ENCODE measurements around the gene BMPR2. TPM values are rescaled to one million over a fixed set of nuclear protein-coding genes. Genes with fewer than 3 reads are reported as not detected.
A peak's percentile ranks its signal among the peaks of the same experiment; 100 is the strongest.

BMPR2 gene
- polyA plus RNA-seq, 3 donors: 4.1 to 6.4 (median 4.8) TPM

DNA sequence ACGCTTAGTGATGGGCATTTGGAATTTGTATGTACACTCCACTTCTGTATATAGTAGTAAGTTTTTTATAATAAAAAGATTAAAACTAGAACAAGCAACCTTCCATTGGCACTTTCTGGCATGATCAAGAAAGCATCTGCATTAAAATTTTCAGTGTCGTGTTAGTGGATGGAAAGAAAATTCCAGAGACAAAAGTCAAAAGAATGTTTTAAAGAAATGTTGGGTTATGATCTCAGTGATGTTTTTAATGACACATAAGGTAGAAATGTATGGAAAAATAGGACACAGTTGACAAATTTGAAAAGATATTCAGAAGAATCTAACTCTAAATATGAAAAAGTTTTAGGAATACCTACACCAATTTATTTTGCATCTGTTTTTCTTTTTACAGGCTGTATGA is 132.6 kb downstream of the BMPR2 start:
- Histone ChIP-seq H3K9ac (ENCODE audit: insufficient read depth, low read length, poor library complexity, severe bottlenecking) (no peak overlapping the region), H3K79me2 (ENCODE audit: insufficient read depth, low read length) (no peaks in the 10 kb centered on the region), H4K20me1 (ENCODE audit: insufficient read depth, low read length) (no peaks in the 10 kb centered on the region), H3K9me3 (replicated peaks in 1 of 2; ENCODE audit: control insufficient read depth in 1 of 2, insufficient read depth in 1 of 2, low read length in 2 of 2) (no peaks in the 10 kb centered on the region), H3K27me3 (ENCODE audit: control insufficient read depth in 2 of 2, insufficient read depth in 2 of 2, low read length in 2 of 2) (no peaks in the 10 kb centered on the region), H3K4me2 (replicated peaks; ENCODE audit: extremely low read depth, low read length, poor library complexity, severe bottlenecking) (no peak overlapping the region), H3K4me1 (ENCODE audit: control insufficient read depth in 1 of 2, insufficient read depth in 2 of 2, low read length in 2 of 2) (no peaks in the 10 kb centered on the region), H3K4me3 (replicated peaks in 1 of 3; ENCODE audit: low read depth in 2 of 3, low read length in 3 of 3) (no peak overlapping the region), H2AFZ (ENCODE audit: insufficient read depth, low read depth, low read length, poor library complexity, severe bottlenecking) (no peak overlapping the region), H3K27ac (ENCODE audit: low read depth in 1 of 2, low read length in 2 of 2) (no peak overlapping the region), H3K36me3 (replicated peaks in 1 of 2; ENCODE audit: control insufficient read depth in 1 of 2, insufficient read depth in 2 of 2, low read length in 2 of 2) (no peaks in the 10 kb centered on the region)
- Mint-ChIP-seq H3K36me3 (peaks cover 4 to 9% of the 10 kb centered on the region in 2 donors), H3K27me3 (ENCODE audit: low read depth in 3 of 3) (peaks cover 0 to 2% (median 0%) of the 10 kb centered on the region in 3 donors), H3K9me3 (peaks cover 0 to 6% (median 3%) of the 10 kb centered on the region in 7 donors), H3K4me1 (peaks cover 2% of the 10 kb centered on the region), H3K4me3 (no peak overlapping the region), H3K27ac (no peak overlapping the region)
- intact Hi-C loops (cut with micrococcal nuclease): no loop called here
- TF ChIP-seq, protein P1, sequence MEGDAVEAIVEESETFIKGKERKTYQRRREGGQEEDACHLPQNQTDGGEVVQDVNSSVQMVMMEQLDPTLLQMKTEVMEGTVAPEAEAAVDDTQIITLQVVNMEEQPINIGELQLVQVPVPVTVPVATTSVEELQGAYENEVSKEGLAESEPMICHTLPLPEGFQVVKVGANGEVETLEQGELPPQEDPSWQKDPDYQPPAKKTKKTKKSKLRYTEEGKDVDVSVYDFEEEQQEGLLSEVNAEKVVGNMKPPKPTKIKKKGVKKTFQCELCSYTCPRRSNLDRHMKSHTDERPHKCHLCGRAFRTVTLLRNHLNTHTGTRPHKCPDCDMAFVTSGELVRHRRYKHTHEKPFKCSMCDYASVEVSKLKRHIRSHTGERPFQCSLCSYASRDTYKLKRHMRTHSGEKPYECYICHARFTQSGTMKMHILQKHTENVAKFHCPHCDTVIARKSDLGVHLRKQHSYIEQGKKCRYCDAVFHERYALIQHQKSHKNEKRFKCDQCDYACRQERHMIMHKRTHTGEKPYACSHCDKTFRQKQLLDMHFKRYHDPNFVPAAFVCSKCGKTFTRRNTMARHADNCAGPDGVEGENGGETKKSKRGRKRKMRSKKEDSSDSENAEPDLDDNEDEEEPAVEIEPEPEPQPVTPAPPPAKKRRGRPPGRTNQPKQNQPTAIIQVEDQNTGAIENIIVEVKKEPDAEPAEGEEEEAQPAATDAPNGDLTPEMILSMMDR (IDR thresholded peaks at IDR 0.05): no peak
- no CpG with 5 or more reads among the region's 2 CpGs for WGBS (ENCODE audit: insufficient coverage)
- DNase-seq: no peak

DNA sequence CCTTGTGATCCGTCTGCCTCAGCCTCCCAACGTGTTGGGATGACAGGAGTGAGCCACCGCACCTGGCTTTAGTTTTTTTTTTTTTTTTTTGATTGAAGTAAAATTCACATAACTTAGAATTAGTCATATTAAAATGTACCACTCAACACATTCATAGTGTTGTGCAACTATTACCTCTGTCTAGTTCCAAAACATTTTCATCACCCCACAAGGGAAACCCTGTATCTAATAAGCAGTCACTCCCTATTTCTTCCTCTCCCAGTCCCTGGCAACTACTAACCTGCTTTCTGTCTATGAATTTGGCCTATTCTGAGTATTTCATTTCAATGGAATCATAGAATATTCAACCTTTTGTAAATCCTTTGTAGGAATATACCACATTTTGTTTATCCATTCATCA is 134.8 kb downstream of the BMPR2 start:
- intact Hi-C loops (cut with micrococcal nuclease): no loop called here
- no peak overlapping the region for H3K4me2 ChIP-seq (replicated peaks; ENCODE audit: extremely low read depth, low read length, poor library complexity, severe bottlenecking)
- H3K4me3 ChIP-seq (replicated peaks in 1 of 3; ENCODE audit: low read depth in 2 of 3, low read length in 3 of 3): no peak overlapping the region
- Mint-ChIP-seq H3K9me3 (peaks cover 0 to 1% (median 0%) of the 10 kb centered on the region in 7 donors), H3K4me1 (peaks cover 2% of the 10 kb centered on the region), H3K36me3 (peaks cover 9 to 14% of the 10 kb centered on the region in 2 donors), H3K27me3 (ENCODE audit: low read depth in 3 of 3) (no peaks in the 10 kb centered on the region), H3K27ac (peak overlapping the region in 1 of 7 donors; percentile 18), H3K4me3 (no peak overlapping the region)
- no peaks in the 10 kb centered on the region for H3K79me2 ChIP-seq (ENCODE audit: insufficient read depth, low read length)
- WGBS (ENCODE audit: insufficient coverage): no CpG with 5 or more reads among the region's 3 CpGs
- no peaks in the 10 kb centered on the region for H3K27me3 ChIP-seq (ENCODE audit: control insufficient read depth in 2 of 2, insufficient read depth in 2 of 2, low read length in 2 of 2)
- H4K20me1 ChIP-seq (ENCODE audit: insufficient read depth, low read length): no peaks in the 10 kb centered on the region
- no peak overlapping the region for H2AFZ ChIP-seq (ENCODE audit: insufficient read depth, low read depth, low read length, poor library complexity, severe bottlenecking)
- H3K4me1 ChIP-seq (ENCODE audit: control insufficient read depth in 1 of 2, insufficient read depth in 2 of 2, low read length in 2 of 2): no peaks in the 10 kb centered on the region
- no peak for DNase-seq
- no peak overlapping the region for H3K9ac ChIP-seq (ENCODE audit: insufficient read depth, low read length, poor library complexity, severe bottlenecking)
- H3K36me3 ChIP-seq (replicated peaks in 1 of 2; ENCODE audit: control insufficient read depth in 1 of 2, insufficient read depth in 2 of 2, low read length in 2 of 2): peaks cover 5 to 6% of the 10 kb centered on the region in 2 donors
- TF ChIP-seq, protein P1 (IDR thresholded peaks at IDR 0.05): no peak
- H3K27ac ChIP-seq (ENCODE audit: low read depth in 1 of 2, low read length in 2 of 2): no peak overlapping the region
- no peaks in the 10 kb centered on the region for H3K9me3 ChIP-seq (replicated peaks in 1 of 2; ENCODE audit: control insufficient read depth in 1 of 2, insufficient read depth in 1 of 2, low read length in 2 of 2)

Data from CD14-positive monocyte (primary cell).